GM18511 (cell line): ENCODE measurements around the gene KIDINS220.

Experiments
- ATAC-seq: cut with Tn5 transposase; IDR thresholded peaks from one replicate; pipeline ENCODE4 v1.9.1; 2021; ENCODE audit warnings: mild to moderate bottlenecking, moderate library complexity; ENCODE audit not compliant: unreplicated experiment

KIDINS220 gene

GRCh38 chr2:8699839-8700238 is 137.6 kb downstream of the KIDINS220 start:
- no peak for ATAC-seq

- no peak for ATAC-seq
Measured at GRCh38 chr2:8697190-8697589, 140.2 kb downstream of the KIDINS220 start.

GRCh38 chr2:8694737-8695136 is 142.7 kb downstream of the KIDINS220 start:
- no peak for ATAC-seq

DNA sequence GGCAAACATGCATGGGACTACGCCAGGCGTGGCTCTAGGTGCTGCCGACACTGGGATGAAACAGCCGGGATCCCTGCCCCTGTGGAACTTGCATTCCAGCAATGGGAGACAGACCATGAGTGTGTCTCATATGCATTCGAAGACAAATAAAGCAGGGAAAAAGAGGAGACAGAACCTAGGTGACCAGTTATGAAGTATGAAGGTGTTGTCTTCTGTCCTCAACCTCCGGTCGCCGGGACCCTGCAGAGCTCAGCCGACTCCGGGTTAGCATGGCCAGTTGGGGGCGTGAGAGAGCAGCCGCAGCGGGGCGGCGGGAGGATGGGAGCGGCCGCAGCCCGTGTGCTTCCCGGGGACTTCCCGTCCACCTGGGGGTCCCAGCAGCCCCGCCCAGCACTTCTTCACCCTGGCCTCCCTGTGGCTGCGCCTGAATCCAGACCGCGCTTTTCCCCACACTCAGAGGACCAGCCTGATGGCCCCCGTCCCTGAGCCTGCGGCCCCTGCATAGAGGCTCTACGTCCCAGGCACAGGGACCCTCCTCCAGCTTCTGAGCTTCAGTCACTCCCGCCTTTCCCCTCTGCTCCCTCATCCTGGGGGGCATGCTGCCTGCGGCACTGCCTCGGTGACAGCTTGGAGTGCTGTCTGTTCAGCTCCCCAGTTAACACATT is 144.1 kb downstream of the KIDINS220 start:
- ATAC-seq: no peak

DNA sequence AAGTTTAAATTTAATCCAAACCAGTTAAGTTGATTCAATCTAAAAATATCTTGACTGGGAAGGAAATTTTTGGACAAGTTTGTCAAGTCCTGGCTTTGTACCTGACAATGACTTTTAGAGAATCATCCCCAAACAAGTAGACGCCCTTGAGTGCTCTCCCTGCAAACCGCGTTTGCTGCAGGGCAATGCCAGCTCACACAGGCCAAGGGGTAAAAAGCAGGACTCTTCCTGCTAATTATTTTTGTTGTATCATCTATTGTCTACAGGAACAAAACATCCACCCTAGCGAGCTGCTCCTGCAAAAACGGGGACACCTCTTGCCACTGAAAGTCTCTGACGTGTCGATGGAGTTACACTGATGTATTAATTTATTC is 144.6 kb downstream of the KIDINS220 start:
- ATAC-seq: no peak

- no peak for ATAC-seq
Measured at GRCh38 chr2:8691859-8692437, 145.5 kb downstream of the KIDINS220 start.

GRCh38 chr2:8685697-8686358 is 151.6 kb downstream of the KIDINS220 start:
- peak; percentile 31 for ATAC-seq

GRCh38 chr2:8684878-8685696 is 152.3 kb downstream of the KIDINS220 start:
- peak; percentile 8 for ATAC-seq

GRCh38 chr2:8684540-8684877 is 152.9 kb downstream of the KIDINS220 start:
- ATAC-seq: no peak

- ATAC-seq: no peak
Measured at GRCh38 chr2:8682719-8683667, 154.4 kb downstream of the KIDINS220 start.

DNA sequence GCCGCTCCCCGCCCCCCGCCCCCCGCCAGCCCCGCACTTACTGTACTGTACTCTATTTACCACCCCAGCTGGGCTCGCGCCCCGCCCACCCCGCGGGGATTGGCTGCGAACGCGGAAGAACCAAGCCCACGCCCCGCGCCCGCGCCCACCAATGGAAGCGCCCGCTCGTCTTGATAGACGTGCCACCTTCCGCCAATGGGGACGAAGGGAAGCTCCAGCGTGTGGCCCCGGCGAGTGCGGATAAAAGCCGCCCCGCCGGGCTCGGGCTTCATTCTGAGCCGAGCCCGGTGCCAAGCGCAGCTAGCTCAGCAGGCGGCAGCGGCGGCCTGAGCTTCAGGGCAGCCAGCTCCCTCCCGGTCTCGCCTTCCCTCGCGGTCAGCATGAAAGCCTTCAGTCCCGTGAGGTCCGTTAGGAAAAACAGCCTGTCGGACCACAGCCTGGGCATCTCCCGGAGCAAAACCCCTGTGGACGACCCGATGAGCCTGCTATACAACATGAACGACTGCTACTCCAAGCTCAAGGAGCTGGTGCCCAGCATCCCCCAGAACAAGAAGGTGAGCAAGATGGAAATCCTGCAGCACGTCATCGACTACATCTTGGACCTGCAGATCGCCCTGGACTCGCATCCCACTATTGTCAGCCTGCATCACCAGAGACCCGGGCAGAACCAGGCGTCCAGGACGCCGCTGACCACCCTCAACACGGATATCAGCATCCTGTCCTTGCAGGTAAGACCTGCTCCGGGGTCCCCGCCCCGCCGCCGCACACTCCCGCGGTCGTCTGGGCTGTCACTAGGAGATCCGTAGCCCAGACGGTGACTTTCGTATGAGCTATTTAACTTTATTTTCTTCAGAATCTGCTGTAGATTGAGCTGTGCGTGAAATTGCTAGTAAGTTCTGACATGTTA is 155.4 kb downstream of the KIDINS220 start, which contains the start of gene ID2:
ID2 (plus strand) TSS at position 271 of the 907 bp plus-strand sequence; CDS start at position 381, 110 bp downstream.
- peak; percentile 58 for ATAC-seq

DNA sequence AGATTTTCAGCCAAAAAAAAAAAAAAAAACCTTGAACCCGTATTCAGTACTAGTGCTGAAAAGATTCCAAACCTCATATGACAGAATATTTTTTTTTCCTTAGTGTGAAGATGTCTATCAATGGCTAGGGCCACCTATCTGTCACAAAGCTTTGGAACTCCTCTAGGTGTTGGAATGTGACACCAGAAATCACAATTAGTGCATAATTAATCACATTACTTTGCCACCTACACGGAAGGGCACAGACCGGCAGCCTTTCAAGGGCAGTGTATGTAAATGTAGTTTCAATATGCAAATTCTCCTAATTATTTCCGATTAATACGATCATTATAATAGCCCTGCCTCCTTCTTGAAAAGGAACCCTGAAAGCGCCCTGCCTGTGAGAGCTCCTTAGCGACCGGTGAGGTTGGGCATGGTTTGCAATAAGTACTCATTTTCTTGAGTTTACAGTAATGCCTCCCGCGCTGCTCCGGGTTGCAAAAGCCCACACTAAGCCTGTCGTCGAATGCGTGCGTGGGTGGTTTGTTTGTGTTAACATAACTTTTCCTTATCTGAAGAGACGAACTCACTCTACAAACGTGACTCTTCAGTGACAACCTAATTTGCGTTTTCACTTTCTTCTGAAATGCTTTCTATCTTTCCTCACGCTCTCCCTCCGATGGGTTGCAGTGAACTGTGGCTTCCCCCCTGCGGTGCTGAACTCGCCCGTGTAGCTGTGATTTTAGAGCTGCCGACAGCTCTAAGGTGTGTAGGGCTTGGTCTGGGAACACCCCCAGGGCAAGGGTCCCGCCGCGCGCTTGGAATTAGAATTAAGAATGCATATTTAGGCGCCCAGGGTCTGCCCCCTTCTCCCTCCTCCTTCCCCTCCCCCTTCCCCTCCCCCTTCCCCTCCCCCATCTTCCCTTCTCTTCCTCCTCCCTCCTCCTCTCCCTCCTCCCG is 156.3 kb downstream of the KIDINS220 start:
- ATAC-seq: no peak

- no peak for ATAC-seq
Measured at GRCh38 chr2:8679827-8680731, 157.3 kb downstream of the KIDINS220 start.

GRCh38 chr2:8679567-8679826 is 157.9 kb downstream of the KIDINS220 start:
- ATAC-seq: no peak
